Fibroblast of mammary gland (primary cell): ENCODE results near the gene NLRP11.

ENCODE experiments used
- DNase-seq: peaks from one replicate; pipeline ENCODE4 v3.0.0-alpha.2; 2010; ENCODE audit warnings: low read depth
- H3K4me3 ChIP-seq: 2 replicates; pipeline ENCODE4 v1.5.1; 2011; ENCODE audit warnings: low read depth, mild to moderate bottlenecking, low read length, moderate library complexity; ENCODE audit not compliant: control insufficient read depth
- TF ChIP-seq, protein P1 (sequence below): conservative IDR thresholded peaks from 2 replicates; pipeline ENCODE4 v1.5.1; 2011; ENCODE audit warnings: low read depth, low read length, inconsistent platforms; ENCODE audit not compliant: control insufficient read depth, insufficient read depth

The NLRP11 gene

DNA sequence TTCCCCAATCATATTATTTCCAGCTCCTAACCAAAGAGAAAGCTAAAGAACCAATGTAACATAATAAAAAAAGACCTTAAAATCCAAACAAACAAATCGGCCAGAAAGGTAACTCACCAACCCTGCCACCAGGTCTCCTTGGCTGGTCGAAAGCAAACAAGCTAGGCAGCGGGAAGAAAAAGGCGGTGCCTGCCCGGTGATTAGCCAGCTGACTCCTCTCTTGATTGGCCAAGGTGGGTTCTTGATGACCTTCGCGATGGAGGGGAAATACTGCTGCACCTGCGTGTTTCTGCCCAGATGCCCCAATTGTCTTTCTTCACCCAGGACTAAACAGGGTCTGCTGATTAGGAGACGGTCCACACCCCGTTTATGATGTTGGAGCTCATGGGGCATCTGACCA, at the start of gene NLRP11:
TSS of gene NLRP11 (minus strand) at position 154 of the 400 bp plus-strand sequence. CDS start 13,825 bp downstream, outside the sequence.
- no peak within 1 kb of the TSS for H3K4me3 ChIP-seq
- DNase-seq, result no peak
- TF ChIP-seq, protein P1, sequence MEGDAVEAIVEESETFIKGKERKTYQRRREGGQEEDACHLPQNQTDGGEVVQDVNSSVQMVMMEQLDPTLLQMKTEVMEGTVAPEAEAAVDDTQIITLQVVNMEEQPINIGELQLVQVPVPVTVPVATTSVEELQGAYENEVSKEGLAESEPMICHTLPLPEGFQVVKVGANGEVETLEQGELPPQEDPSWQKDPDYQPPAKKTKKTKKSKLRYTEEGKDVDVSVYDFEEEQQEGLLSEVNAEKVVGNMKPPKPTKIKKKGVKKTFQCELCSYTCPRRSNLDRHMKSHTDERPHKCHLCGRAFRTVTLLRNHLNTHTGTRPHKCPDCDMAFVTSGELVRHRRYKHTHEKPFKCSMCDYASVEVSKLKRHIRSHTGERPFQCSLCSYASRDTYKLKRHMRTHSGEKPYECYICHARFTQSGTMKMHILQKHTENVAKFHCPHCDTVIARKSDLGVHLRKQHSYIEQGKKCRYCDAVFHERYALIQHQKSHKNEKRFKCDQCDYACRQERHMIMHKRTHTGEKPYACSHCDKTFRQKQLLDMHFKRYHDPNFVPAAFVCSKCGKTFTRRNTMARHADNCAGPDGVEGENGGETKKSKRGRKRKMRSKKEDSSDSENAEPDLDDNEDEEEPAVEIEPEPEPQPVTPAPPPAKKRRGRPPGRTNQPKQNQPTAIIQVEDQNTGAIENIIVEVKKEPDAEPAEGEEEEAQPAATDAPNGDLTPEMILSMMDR, result no peak

DNA sequence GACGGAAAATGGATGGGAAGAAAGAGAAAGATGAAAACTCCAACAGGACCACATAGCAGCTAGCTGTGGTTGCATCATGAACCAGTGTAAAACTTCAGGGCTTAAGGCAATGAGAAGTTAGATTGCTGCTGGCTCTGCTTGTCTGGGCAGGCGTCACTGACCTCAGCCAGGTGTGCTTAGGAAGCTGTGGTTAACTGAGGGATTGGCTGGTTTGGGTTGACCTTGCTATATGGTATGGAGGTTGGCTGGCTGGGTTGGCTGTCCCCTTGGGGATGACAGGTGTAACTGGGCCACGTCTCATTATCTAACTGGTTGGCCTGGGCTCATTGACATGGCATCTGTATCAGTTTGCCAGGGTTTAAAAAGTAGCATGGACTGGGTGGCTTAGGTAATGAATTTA, 45.4 kb upstream of the NLRP11 start:
- TF ChIP-seq, protein P1, result no peak
- no peak for DNase-seq
- no peak overlapping the region for H3K4me3 ChIP-seq

DNA sequence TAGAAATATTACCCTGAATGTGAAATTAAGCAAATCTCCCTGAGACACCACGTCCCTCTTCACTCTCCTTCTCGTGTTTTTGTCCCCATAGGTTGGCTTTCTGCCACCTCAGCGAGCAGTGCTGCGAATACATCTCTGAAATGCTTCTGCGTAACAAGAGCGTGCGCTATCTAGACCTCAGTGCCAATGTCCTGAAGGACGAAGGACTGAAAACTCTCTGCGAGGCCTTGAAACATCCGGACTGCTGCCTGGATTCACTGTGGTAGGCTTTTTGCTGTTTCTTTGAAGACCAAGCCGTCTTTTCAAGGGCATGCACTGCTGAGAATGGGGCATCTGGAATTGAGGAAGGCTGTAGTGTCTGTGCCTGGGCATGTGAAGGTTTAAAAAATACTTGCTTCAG, 38.9 kb upstream of the NLRP11 start:
- TF ChIP-seq, protein P1, result no peak
- DNase-seq, result no peak
- H3K4me3 ChIP-seq, result no peak overlapping the region

DNA sequence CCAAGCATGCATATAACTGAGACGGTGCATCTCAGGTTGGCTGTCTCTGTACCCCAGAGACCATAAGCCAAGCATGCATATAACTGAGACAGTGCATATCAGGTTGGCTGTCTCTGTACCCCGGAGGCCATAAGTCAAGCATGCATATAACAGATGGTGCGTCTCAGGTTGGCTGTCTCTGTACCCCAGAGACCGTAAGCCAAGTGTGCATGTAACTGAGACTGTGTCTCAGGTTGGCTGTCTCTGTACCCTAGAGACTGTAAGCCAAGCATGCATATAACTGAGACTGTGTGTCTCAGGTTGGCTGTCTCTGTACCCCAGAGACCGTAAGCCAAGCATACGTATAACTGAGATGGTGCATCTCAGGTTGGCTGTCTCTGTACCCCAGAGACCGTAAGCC, 35.3 kb upstream of the NLRP11 start:
- TF ChIP-seq, protein P1, result no peak
- no peak overlapping the region for H3K4me3 ChIP-seq
- no peak for DNase-seq

DNA sequence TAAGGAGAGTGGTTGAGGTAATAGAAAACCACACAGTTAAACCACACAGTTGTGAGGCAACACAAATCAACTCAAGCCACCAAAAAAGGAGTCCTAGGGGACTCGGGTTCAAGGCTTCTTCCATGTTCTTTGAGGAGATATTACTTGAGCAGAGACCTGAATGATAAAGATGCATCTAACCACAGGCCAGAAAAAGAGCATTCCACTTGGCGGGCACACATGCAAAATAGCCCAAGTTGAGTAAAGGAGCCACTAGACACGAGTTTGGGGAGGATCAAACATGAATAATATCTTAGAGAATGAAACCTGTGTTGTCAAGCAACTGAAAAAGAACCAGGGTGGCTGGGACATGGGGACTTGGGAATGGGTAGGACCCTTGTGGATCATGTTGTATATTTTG, 34.7 kb upstream of the NLRP11 start:
- no peak overlapping the region for H3K4me3 ChIP-seq
- DNase-seq, result no peak
- TF ChIP-seq, protein P1, result no peak

DNA sequence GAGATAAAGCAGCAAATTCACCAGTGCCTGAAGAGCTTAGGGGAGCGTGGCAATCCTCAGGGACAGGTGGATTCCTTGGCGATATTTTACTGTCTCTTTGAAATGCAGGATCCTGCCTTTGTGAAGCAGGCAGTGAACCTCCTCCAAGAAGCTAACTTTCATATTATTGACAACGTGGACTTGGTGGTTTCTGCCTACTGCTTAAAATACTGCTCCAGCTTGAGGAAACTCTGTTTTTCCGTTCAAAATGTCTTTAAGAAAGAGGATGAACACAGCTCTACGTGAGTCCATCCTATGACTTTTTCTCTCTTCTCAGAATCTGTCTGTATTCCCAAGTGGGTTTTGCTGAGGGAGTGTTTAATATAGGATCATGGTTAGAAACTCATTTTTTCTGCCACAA, 27.2 kb upstream of the NLRP11 start:
- no peak for DNase-seq
- TF ChIP-seq, protein P1, result no peak
- no peak overlapping the region for H3K4me3 ChIP-seq

DNA sequence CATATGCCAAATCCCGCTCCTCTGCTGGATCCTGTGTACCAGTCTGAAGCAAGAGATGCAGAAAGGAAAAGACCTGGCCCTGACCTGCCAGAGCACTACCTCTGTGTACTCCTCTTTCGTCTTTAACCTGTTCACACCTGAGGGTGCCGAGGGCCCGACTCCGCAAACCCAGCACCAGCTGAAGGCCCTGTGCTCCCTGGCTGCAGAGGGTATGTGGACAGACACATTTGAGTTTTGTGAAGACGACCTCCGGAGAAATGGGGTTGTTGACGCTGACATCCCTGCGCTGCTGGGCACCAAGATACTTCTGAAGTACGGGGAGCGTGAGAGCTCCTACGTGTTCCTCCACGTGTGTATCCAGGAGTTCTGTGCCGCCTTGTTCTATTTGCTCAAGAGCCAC, 26.6 kb upstream of the NLRP11 start:
- no peak for DNase-seq
- TF ChIP-seq, protein P1, result no peak
- no peak overlapping the region for H3K4me3 ChIP-seq
